Sigmoid colon (tissue), 7 donors: ENCODE results near the gene EIF1. TPM values are rescaled to one million over a fixed set of nuclear protein-coding genes. Genes with fewer than 3 reads are reported as not detected.
"Not testable (repeated sequence)": the region's sequence is repeated elsewhere in the genome, so short reads cannot be mapped to it uniquely, and the experiment has no call there.

Source experiments
- DNase-seq: peaks from one replicate; pipeline ENCODE4 v3.0.0-alpha.2; 2019
- H3K27ac ChIP-seq, 4 donors: fragments of 200-600 bp; sonication (generic); one replicate each; pipeline ENCODE4 v1.5.1; 2016 to 2019; ENCODE audit warnings: mild to moderate bottlenecking in 1 of 4
- H3K27me3 ChIP-seq, 3 donors: fragments of 200-600 bp; sonication (generic); one replicate each; pipeline ENCODE4 v1.5.1; 2019; ENCODE audit warnings: mild to moderate bottlenecking in 1 of 3
- H3K36me3 ChIP-seq, 4 donors: fragments of 200-600 bp; sonication (generic); one replicate each; pipeline ENCODE4 v1.5.1; 2016 to 2019
- H3K4me1 ChIP-seq, 4 donors: fragments of 200-600 bp; sonication (generic); one replicate each; pipeline ENCODE4 v1.5.1; 2017 to 2019
- H3K4me3 ChIP-seq, 4 donors: fragments of 200-600 bp; sonication (generic); one replicate each; pipeline ENCODE4 v1.5.1; 2017 to 2019; ENCODE audit warnings: mild to moderate bottlenecking in 2 of 4, moderate library complexity in 1 of 4
- H3K9me3 ChIP-seq, 4 donors: fragments of 200-600 bp in 3 of 4; sonication (generic) in 3 of 4; one replicate each; pipeline versions ENCODE4 v1.5.1 to v1.6.1; 2013 to 2019
- CTCF ChIP-seq, 4 experiments: fragments of 450-650 bp in 3 of 4; fragments of 200-600 bp in 1 of 4; IDR thresholded peaks; one replicate each; pipeline ENCODE4 v1.5.1; 2016 to 2019; ENCODE audit warnings: antibody characterized with exemption in 4 of 4, mild to moderate bottlenecking in 3 of 4, moderate library complexity in 2 of 4
- EP300 ChIP-seq, 4 donors: sonication (generic); formaldehyde crosslinking; IDR thresholded peaks; one replicate each; pipeline ENCODE4 v1.6.1; 2017; ENCODE audit warnings: antibody characterized with exemption in 4 of 4
- POLR2A ChIP-seq, 2 donors: fragments of 450-650 bp; IDR thresholded peaks; one replicate each; pipeline ENCODE4 v1.6.1; 2016; ENCODE audit warnings: antibody characterized with exemption in 2 of 2, mild to moderate bottlenecking in 2 of 2, moderate library complexity in 2 of 2
- POLR2AphosphoS5 ChIP-seq, 4 donors: sonication (generic); formaldehyde crosslinking; IDR thresholded peaks; one replicate each; pipeline ENCODE4 v1.6.1; 2017; ENCODE audit warnings: antibody characterized with exemption in 4 of 4
- WGBS, 2 donors: extraction: QIAGEN DNeasy Blood & Tissue Kit; methylation state at CpG; one replicate each; pipeline ENCODE4 v1.1.7; 2013; 5-methylcytosine and 5-hydroxymethylcytosine counted together
- intact Hi-C: fragments of 100-400 bp; cut with DNase I; formaldehyde crosslinking; loops from one replicate; pipeline ENCODE4 v1.15.1; 2023
- polyA plus RNA-seq, 3 donors: library from polyadenylated mRNA; stranded (reverse); fragments of 200-250 nt; gene quantifications; one replicate each; pipeline ENCODE4 v1.2.3, GENCODE V29; 2013
- total RNA-seq, 4 donors: library from RNA; depleted of rRNA; stranded (reverse); fragments of >200 nt; gene quantifications; one replicate each; pipeline ENCODE4 v1.1.0, GENCODE V29; 2016
- donor health status: healthy with polysubstance abuse.
- donor health status: Bipolar disorder and iron deficiency.
- donor health status: healthy.

The EIF1 gene
- total and polyA plus RNA-seq, 7 donors = 246 to 572 (median 481) TPM

GRCh38 chr17:41667280-41668041 is 21.2 kb upstream of the EIF1 start:
- peak; percentile 60 for DNase-seq
- peak overlapping the region; percentile 86 to 92 (median 89) for H3K27ac ChIP-seq
- H3K27me3 ChIP-seq = no peaks in the 10 kb centered on the region
- WGBS, 2 donors = 52% methylated on average over 23 of the region's 23 CpGs
- H3K4me1 ChIP-seq = peaks cover 0 to 26% (median 17%) of the 10 kb centered on the region in 4 donors
- H3K9me3 ChIP-seq = no peaks in the 10 kb centered on the region
- no peaks in the 10 kb centered on the region for H3K36me3 ChIP-seq
- peak overlapping the region in 1 of 4 donors; percentile 54 for H3K4me3 ChIP-seq
- TF ChIP-seq EP300 (IDR thresholded peaks at IDR 0.05) (no peak), POLR2AphosphoS5 (IDR thresholded peaks at IDR 0.05) (no peak), POLR2A (IDR thresholded peaks at IDR 0.05) (no peak)
- intact Hi-C loops = loop anchor here (2.0 to 10.0 kb wide), 6 partner anchors 21 to 1363 kb away; partner anchors contain the start of genes EIF1, RARA and SMARCE1

GRCh38 chr17:41672153-41672552 is 16.5 kb upstream of the EIF1 start:
- no peak for TF ChIP-seq EP300 (IDR thresholded peaks at IDR 0.05)
- TF ChIP-seq POLR2AphosphoS5 (IDR thresholded peaks at IDR 0.05) = no peak
- no peak for TF ChIP-seq POLR2A (IDR thresholded peaks at IDR 0.05)
- no peak for TF ChIP-seq CTCF (IDR thresholded peaks at IDR 0.05)
- intact Hi-C loops = no loop called here
- H3K4me1 ChIP-seq = peaks cover 0 to 5% (median under 1%) of the 10 kb centered on the region in 4 donors
- no peaks in the 10 kb centered on the region for H3K9me3 ChIP-seq
- no peak overlapping the region for H3K27ac ChIP-seq
- no peaks in the 10 kb centered on the region for H3K36me3 ChIP-seq
- H3K27me3 ChIP-seq = peaks cover 0 to 5% (median 0%) of the 10 kb centered on the region in 3 donors
- DNase-seq = no peak
- H3K4me3 ChIP-seq = no peak overlapping the region
- 90 to 92% methylated on average over 7 of the region's 7 CpGs for WGBS, 2 donors

- H3K36me3 ChIP-seq, H3K4me3 ChIP-seq, intact Hi-C loops, H3K4me1 ChIP-seq, H3K9me3 ChIP-seq, H3K27me3 ChIP-seq, H3K27ac ChIP-seq, DNase-seq: not testable (repeated sequence)
- WGBS, 2 donors = 69 to 86% methylated on average over 7 of the region's 7 CpGs
These were observed 13.3 kb upstream of the EIF1 start for GRCh38 chr17:41675157-41676057.

- Histone ChIP-seq H3K9me3 (no peaks in the 10 kb centered on the region), H3K27ac (no peak overlapping the region), H3K4me1 (no peaks in the 10 kb centered on the region), H3K36me3 (no peaks in the 10 kb centered on the region), H3K4me3 (no peak overlapping the region), H3K27me3 (peaks cover 0 to 8% (median 0%) of the 10 kb centered on the region in 3 donors)
- no peak for DNase-seq
- no peak for TF ChIP-seq CTCF (IDR thresholded peaks at IDR 0.05)
- TF ChIP-seq POLR2A (IDR thresholded peaks at IDR 0.05) = no peak
- no peak for TF ChIP-seq EP300 (IDR thresholded peaks at IDR 0.05)
- TF ChIP-seq POLR2AphosphoS5 (IDR thresholded peaks at IDR 0.05) = no peak
- WGBS, 2 donors = 31 to 66% methylated on average over 3 of the region's 3 CpGs
- intact Hi-C loops = no loop called here
These were observed 12.6 kb upstream of the EIF1 start for GRCh38 chr17:41676058-41676419.

- Histone ChIP-seq H3K4me3 (peak overlapping the region in 1 of 4 donors; percentile 3), H3K27ac (peak overlapping the region; percentile 28 to 69 (median 43)), H3K4me1 (no peaks in the 10 kb centered on the region), H3K9me3 (no peaks in the 10 kb centered on the region), H3K36me3 (no peaks in the 10 kb centered on the region), H3K27me3 (peaks cover 0 to 8% (median 0%) of the 10 kb centered on the region in 3 donors)
- WGBS, 2 donors = 87 to 90% methylated on average over 2 of the region's 2 CpGs
- intact Hi-C loops = no loop called here
- TF ChIP-seq CTCF (IDR thresholded peaks at IDR 0.05) (no peak), POLR2A (IDR thresholded peaks at IDR 0.05) (no peak), EP300 (IDR thresholded peaks at IDR 0.05) (no peak), POLR2AphosphoS5 (IDR thresholded peaks at IDR 0.05) (no peak)
- DNase-seq = peak; percentile 41
These were observed 10.2 kb upstream of the EIF1 start for GRCh38 chr17:41678411-41678906.
